PC-9 (cell line): ENCODE measurements around the gene SARS2.

ENCODE experiments used
- EZH2 ChIP-seq: fragments of 200-600 bp; sonication (generic); IDR thresholded peaks from 2 replicates; pipeline ENCODE4 v1.8.0; 2017; ENCODE audit warnings: antibody characterized with exemption, low read depth
- TF ChIP-seq, protein P1 (sequence below): fragments of 200-600 bp; sonication (generic); conservative IDR thresholded peaks from 2 replicates; pipeline ENCODE4 v1.6.1; 2017; ENCODE audit warnings: mixed run types, antibody characterized with exemption, mild to moderate bottlenecking, moderate library complexity

GRCh38 chr19:38893341-38893771 is 37.2 kb downstream of the SARS2 start:
- no peak for TF ChIP-seq EZH2
- TF ChIP-seq, protein P1, sequence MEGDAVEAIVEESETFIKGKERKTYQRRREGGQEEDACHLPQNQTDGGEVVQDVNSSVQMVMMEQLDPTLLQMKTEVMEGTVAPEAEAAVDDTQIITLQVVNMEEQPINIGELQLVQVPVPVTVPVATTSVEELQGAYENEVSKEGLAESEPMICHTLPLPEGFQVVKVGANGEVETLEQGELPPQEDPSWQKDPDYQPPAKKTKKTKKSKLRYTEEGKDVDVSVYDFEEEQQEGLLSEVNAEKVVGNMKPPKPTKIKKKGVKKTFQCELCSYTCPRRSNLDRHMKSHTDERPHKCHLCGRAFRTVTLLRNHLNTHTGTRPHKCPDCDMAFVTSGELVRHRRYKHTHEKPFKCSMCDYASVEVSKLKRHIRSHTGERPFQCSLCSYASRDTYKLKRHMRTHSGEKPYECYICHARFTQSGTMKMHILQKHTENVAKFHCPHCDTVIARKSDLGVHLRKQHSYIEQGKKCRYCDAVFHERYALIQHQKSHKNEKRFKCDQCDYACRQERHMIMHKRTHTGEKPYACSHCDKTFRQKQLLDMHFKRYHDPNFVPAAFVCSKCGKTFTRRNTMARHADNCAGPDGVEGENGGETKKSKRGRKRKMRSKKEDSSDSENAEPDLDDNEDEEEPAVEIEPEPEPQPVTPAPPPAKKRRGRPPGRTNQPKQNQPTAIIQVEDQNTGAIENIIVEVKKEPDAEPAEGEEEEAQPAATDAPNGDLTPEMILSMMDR = no peak
